Stimulated activated memory B cell treated with anti-CD40 and anti-IgM and Interleukin-4, amounts not matched to agents 10 μg/mL and 1 μg/mL and 100 μg/mL, for 72 hours (primary cell): ENCODE data around the gene RND2.
A peak's percentile ranks its signal among the peaks of the same experiment; 100 is the strongest.
"Not testable (repeated sequence)": the region's sequence is repeated elsewhere in the genome, so short reads cannot be mapped to it uniquely, and the experiment has no call there.

Source experiments
- ATAC-seq: fragments of 150-1000 bp; cut with Tn5 transposase; 2 replicates; pipeline ENCODE4 v1.10.0; 2021
- H3K27ac Mint-ChIP-seq: one replicate; pipeline ENCODE4 v1.8.0; 2022; ENCODE audit warnings: mild to moderate bottlenecking, mixed read lengths
- H3K27me3 Mint-ChIP-seq: one replicate; pipeline ENCODE4 v1.8.0; 2022; ENCODE audit warnings: mixed read lengths
- H3K36me3 Mint-ChIP-seq: one replicate; pipeline ENCODE4 v1.8.0; 2022; ENCODE audit warnings: mixed read lengths
- H3K4me1 Mint-ChIP-seq: one replicate; pipeline ENCODE4 v1.8.0; 2022; ENCODE audit warnings: mixed read lengths
- H3K4me3 Mint-ChIP-seq: one replicate; pipeline ENCODE4 v1.8.0; 2022; ENCODE audit warnings: mild to moderate bottlenecking, moderate library complexity, mixed read lengths
- H3K9me3 Mint-ChIP-seq: one replicate; pipeline ENCODE4 v1.8.0; 2022; ENCODE audit warnings: mixed read lengths

The RND2 gene

DNA sequence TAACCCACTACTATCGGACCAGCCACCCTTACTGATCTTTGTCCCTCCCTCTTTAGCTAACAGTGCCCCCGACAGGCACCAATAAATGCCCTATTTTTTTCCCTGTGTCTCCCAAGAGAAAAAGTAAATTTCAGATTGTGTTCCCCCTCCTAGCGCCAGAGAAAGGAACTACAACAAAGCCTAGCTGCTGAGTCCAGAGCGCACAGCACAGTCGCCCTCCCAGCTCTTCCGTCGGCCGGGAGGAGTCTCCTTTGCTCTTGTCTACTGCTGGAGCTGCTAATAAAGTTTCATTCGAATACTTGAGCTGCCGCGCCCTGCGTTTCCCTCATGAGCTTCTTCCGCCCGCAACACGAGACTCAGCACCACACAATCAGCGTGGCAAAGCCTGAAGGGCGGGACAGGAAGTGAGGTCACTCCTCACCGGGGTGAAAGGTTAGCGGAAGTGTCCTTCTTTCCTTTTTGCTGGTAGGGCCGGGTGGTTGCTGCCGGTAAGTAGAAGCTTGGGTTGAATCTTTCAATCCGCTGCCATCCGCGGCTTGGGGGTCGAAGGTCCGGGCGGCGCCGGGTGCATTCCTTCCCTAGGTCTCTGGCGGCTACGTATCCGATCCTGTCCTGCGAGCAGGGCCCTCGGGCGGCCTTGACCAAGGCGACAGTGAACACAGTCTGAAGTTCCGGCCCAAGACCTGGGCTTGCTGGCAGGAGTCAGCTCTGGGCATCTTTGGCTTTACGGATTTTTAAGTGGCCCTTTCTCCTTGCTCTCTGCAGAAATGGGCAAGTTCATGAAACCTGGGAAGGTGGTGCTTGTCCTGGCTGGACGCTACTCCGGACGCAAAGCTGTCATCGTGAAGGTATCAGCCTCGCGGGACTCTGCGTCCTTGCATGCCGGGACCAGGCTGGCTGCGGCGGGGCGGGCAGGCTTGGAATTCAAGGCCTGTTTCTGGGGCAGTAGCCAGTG is 26.8 kb upstream of the RND2 start, which contains the start of gene RPL27:
TSS of gene RPL27 (plus strand) at position 436 of the 955 bp plus-strand sequence. CDS start at position 768, 332 bp downstream.
- Mint-ChIP-seq H3K27ac (peak within 1 kb of the TSS; percentile 94), H3K9me3 (no peaks in the 10 kb centered on the region), H3K27me3 (no peaks in the 10 kb centered on the region), H3K4me1 (peaks cover 34% of the 10 kb centered on the region), H3K36me3 (peaks cover 43% of the 10 kb centered on the region), H3K4me3 (peak within 1 kb of the TSS; percentile 87)
- ATAC-seq = peak; percentile 99

DNA sequence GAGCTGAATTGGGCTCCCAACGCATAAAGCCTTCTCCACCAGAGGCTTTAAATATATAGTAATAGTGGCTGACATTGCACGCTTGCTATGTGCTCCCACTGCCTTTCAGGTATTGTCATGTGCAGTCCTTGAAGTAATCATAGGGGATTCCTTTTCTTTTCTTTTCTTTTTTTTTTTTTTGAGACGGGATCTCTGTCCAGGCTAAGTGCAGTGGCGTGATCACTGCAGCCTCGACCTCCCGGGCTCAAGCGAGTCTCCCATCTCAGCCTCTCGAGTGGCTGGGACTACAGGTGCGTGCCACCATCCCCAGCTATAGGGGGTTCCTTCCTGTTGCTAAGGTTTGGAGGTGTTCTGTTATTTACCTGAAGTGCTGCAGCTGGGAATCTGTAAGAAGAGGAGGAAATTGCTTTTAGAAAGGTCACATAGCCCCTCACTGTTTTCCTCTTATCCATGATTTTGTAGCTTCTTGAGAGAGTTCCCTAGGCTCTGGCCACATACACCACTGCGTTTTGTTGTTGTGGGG is 26.0 kb upstream of the RND2 start:
- H3K9me3 Mint-ChIP-seq = no peaks in the 10 kb centered on the region
- peak overlapping the region; percentile 94 for H3K27ac Mint-ChIP-seq
- H3K27me3 Mint-ChIP-seq = no peaks in the 10 kb centered on the region
- H3K4me1 Mint-ChIP-seq = peaks cover 34% of the 10 kb centered on the region
- no peak for ATAC-seq
- H3K36me3 Mint-ChIP-seq = peaks cover 48% of the 10 kb centered on the region
- peak overlapping the region; percentile 87 for H3K4me3 Mint-ChIP-seq

DNA sequence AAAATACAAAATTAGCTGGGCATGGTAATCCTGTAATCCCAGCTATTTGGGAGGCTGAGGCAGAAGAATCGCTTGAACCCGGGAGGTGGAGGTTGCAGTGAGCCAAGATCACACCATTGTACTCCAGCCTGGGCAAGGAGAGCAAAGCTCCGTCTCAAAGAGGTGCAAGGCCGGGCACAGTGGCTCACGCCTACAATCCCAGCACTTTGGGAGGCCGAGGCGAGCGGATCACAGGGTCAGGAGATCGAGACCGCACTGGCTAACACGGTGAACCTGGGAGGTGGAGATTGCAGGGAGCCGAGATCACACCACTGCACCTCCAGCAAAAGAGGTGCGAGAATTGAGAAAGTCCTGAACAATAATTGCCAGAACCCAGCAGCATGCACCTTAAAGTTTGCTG is 24.1 kb upstream of the RND2 start:
- Mint-ChIP-seq H3K36me3 (peaks cover 42% of the 10 kb centered on the region), H3K4me1 (peaks cover 22% of the 10 kb centered on the region)
- ATAC-seq, H3K27ac Mint-ChIP-seq, H3K27me3 Mint-ChIP-seq, H3K9me3 Mint-ChIP-seq, H3K4me3 Mint-ChIP-seq: not testable (repeated sequence)

DNA sequence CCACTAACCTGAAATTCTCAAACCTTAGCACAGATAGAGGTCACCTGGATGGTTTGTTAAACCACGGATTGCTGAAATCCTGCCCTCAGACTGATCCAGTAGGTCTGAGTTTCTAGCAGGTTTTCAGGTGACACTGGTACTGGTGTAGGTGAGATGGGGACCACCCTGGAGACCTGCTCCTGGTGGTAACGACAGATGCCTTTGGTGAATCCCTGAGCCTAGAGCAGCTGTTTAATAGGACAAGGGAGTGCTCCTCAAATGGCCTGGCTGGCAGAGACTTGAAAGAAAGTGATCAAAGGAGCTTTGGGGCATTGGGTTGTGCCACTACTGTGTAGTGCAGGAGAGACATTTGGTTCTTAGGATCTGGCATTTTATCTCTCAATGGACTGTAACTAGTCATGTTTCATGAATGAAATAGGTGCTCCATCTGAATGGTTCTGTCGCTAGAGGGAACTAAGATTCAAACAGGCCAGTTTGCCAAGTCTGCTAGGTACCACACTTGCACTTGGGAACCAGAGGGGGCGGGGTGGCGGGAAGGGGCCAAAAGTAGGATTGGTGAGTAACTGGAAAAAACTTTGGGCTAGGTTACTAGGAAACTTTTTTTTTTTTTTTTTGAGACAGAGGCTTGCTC is 21.4 kb upstream of the RND2 start:
- Mint-ChIP-seq H3K27me3 (no peaks in the 10 kb centered on the region), H3K4me3 (no peak overlapping the region), H3K9me3 (no peaks in the 10 kb centered on the region), H3K27ac (no peak overlapping the region), H3K36me3 (peaks cover 45% of the 10 kb centered on the region), H3K4me1 (peaks cover 23% of the 10 kb centered on the region)
- no peak for ATAC-seq

DNA sequence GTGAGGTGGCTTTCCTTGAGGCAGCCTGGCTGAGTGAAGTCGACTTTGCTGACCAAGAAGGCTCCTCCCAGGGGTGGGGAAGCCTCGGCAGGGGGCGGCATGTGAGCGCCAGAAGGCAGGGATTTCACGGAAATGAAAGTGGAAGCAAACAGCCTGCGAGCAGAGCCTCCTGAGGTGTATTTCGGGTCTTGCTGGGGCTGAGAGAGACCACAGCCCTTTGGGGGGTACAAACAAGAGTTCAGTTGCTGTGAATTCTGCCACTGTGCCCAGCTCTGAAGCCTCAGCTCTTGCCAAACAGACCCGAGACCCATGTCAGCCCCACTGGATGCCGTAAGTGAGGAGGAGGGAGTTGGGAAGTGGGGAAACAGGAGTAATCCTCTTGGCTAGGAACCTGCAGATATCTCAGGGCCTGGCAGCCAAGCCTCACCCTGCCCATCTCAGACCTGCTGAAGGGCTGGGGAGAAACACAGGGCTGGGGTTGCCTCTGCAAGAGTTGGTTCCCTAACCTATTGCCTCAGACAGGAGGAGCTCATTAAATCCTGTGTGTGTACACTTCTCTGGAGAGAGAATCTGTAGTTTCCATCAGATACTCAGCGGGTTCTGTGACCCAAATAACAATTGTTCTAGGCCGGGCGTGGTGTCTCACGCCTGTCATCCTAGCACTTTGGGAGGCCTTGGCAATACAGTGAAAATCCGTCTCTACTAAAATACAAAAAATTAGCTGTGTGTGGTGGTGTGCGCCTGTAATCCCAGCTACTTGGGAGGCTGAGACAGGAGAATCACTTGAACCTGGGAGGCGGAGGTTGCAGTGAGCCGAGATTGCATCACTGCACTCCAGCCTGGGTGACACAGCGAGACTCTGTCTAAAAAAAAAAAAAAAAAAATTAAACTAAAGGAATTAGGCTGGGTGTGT is 18.1 kb upstream of the RND2 start, which contains the start of gene IFI35:
TSS of gene IFI35 (plus strand) at position 146 of the 913 bp plus-strand sequence. CDS start at position 310, 164 bp downstream.
- peaks cover 22% of the 10 kb centered on the region for H3K36me3 Mint-ChIP-seq
- peak within 1 kb of the TSS; percentile 98 for H3K27ac Mint-ChIP-seq
- peak within 1 kb of the TSS; percentile 100 for H3K4me3 Mint-ChIP-seq
- peak; percentile 98 for ATAC-seq
- peaks cover 19% of the 10 kb centered on the region for H3K4me1 Mint-ChIP-seq
- H3K27me3 Mint-ChIP-seq = no peaks in the 10 kb centered on the region
- H3K9me3 Mint-ChIP-seq = no peaks in the 10 kb centered on the region

DNA sequence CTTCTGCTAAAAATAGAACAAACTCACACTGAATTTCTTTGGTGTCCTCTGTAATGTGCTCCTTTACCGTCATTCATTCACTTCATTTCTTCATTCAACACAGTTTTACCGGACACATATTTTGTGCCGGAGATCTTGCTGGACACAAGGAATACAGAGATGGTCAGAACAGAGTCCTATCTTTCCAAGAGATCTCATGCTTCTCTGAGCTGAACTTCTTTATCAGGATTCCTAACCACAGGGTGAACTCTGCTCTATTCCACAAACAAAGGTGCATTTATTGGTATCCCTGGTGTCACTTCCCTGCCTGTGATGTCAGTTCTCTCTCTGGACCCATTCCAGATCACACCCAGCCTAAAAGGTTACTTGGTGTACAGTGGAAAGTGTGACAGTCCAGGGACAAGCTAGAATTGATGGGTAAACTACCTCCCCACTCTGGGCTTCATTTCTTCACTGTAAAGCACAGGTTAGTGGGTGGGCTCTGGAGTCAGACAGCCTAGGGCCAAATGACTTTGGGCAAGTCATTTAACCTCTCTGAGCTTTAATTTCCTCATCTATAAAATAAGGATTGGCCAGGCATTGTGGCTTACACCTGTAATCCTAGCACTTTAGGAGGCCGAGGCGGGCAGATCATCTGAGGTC is 14.2 kb upstream of the RND2 start:
- H3K9me3 Mint-ChIP-seq = no peaks in the 10 kb centered on the region
- no peak overlapping the region for H3K4me3 Mint-ChIP-seq
- H3K36me3 Mint-ChIP-seq = peaks cover 35% of the 10 kb centered on the region
- no peak for ATAC-seq
- H3K27ac Mint-ChIP-seq = no peak overlapping the region
- H3K27me3 Mint-ChIP-seq = no peaks in the 10 kb centered on the region
- H3K4me1 Mint-ChIP-seq = peaks cover 19% of the 10 kb centered on the region

DNA sequence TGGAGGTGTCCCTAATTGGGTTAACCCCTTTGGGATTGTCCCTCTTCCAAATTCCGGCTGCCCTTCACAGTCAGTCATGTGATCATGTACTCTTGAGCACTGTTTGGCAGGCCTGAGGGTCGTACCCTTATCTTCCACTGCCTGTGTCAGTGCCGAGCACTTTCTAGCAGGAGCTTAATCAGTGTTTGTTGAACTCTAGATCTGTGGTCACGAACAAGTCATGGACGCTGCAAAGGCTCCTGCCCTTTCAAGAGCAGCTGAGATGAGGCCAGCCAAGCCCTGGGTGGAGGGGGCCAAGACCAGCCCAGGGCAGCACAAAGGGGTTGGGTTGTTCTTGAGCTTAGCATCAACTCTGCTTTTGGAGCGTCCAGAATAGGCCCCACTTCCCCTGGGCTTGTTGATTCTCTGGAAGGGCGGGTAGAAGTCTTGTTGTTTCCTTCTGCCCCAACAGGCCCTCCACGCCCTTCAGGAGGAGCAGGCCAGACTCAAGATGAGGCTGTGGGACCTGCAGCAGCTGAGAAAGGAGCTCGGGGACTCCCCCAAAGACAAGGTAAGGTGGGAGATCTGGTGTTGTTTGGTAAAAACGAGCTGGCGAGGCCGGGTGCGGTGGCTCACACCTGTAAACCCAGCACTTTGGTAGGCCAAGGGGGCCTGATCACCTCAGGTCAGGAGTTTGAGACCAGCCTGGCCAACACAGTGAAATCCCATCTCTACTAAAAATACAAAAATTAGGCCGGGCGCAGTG is 13.1 kb upstream of the RND2 start:
- Mint-ChIP-seq H3K4me1 (peaks cover 11% of the 10 kb centered on the region), H3K36me3 (peaks cover 30% of the 10 kb centered on the region), H3K9me3 (no peaks in the 10 kb centered on the region), H3K27me3 (no peaks in the 10 kb centered on the region), H3K4me3 (no peak overlapping the region), H3K27ac (no peak overlapping the region)
- no peak for ATAC-seq

DNA sequence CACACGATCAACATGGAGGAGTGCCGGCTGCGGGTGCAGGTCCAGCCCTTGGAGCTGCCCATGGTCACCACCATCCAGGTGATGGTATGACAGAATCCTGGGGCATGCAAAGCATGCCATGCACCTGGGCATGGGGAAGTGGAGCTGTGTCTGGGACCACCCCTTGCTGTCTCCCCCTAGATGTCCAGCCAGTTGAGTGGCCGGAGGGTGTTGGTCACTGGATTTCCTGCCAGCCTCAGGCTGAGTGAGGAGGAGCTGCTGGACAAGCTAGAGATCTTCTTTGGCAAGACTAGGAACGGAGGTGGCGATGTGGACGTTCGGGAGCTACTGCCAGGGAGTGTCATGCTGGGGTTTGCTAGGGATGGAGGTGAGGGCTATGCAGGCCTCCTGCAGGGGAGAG is 11.7 kb upstream of the RND2 start:
- peaks cover 30% of the 10 kb centered on the region for H3K36me3 Mint-ChIP-seq
- no peak for ATAC-seq
- H3K4me3 Mint-ChIP-seq = no peak overlapping the region
- no peaks in the 10 kb centered on the region for H3K27me3 Mint-ChIP-seq
- H3K4me1 Mint-ChIP-seq = peaks cover 10% of the 10 kb centered on the region
- H3K27ac Mint-ChIP-seq = peak overlapping the region; percentile 48
- no peaks in the 10 kb centered on the region for H3K9me3 Mint-ChIP-seq

DNA sequence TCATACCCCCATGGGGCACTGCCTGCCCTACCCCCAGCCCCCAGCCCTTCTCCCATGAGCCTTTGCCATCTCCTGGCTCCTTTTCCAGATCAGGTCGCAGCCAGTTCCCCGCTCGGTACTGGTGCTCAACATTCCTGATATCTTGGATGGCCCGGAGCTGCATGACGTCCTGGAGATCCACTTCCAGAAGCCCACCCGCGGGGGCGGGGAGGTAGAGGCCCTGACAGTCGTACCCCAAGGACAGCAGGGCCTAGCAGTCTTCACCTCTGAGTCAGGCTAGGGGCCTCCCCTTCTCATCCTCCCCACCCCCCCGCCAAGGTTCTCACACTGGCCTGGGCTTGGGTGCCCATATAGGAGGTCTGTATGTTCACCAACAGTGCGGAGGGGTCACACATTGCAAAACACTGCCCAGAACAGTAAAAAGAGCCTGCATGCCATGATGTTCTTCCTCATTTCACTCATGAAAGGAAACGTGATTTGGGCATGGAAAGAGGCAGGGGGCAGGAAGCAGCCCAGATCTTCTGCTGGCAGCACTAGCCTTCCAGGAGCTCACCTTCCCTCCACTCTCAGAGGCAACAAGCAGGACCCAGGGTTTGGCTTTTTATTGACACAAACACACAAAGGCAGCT is 10.9 kb upstream of the RND2 start:
- Mint-ChIP-seq H3K4me1 (peaks cover 10% of the 10 kb centered on the region), H3K27ac (no peak overlapping the region), H3K27me3 (no peaks in the 10 kb centered on the region), H3K36me3 (peaks cover 30% of the 10 kb centered on the region), H3K9me3 (no peaks in the 10 kb centered on the region), H3K4me3 (no peak overlapping the region)
- ATAC-seq = peak; percentile 20

DNA sequence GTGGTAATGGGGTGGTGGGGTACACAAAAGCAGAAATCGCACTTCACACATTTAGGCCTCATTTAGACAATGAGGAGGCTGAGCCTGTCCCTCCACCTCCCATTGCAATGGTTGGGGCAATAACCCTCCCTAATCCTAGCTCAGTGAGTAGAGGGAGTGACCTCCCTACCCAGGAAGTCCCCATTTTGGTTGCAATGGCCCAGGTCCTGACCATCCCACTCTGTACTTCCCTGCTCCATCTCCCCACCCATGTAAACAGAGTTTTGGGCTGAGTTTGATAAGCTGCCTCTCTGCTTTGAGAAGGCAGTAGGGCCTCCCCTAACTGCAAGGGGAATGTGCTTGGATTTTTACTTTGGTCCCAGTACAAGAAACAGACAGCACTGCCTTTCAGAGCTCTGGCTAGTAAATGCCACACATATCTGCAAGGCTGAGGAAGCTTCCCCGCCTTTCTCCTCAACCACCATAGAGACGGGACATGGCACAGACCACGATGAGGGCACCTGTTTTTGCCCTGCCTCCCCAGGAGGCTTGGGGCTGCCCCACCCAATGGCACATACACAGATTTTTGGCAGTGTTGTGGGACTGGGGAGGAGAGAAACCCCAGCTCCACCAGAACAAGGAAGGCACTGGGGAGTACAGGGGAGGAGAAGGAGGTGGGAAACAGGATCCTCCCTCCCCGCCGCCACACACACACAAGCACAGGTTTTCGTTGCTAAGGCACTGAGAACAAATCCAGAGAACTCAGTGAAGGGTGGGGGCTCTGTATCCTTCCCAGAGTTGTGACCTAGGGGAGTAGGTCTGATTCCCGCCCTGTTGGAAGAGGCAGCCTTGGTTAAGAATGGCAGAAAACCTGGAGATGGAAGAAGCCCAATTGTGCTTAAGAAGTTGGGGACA is 10.1 kb upstream of the RND2 start:
- ATAC-seq = no peak
- H3K36me3 Mint-ChIP-seq = peaks cover 30% of the 10 kb centered on the region
- peaks cover 16% of the 10 kb centered on the region for H3K4me1 Mint-ChIP-seq
- H3K9me3 Mint-ChIP-seq = no peaks in the 10 kb centered on the region
- H3K4me3 Mint-ChIP-seq = no peak overlapping the region
- peak overlapping the region; percentile 44 for H3K27ac Mint-ChIP-seq
- no peaks in the 10 kb centered on the region for H3K27me3 Mint-ChIP-seq

DNA sequence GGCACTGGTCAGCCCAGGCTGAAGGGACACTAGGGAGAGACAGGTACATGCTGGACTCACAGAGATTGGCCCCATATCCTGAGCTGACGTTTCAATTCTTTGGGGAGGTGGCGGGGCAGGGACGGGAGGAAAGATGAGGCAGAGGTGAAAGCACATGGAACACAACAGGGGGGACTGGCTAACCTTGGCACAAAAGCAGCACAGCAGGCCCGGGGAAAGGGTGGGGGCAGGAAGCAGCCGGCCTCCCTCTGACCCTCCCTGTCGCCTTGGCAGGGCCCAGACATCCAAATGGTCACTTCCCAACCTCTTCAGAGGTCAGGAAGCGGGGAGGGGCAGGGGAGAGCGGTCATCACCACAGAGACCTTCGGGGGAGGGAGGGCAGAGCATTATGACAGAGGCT is 9.5 kb upstream of the RND2 start:
- H3K4me3 Mint-ChIP-seq = no peak overlapping the region
- peak overlapping the region; percentile 44 for H3K27ac Mint-ChIP-seq
- no peaks in the 10 kb centered on the region for H3K9me3 Mint-ChIP-seq
- H3K36me3 Mint-ChIP-seq = peaks cover 30% of the 10 kb centered on the region
- no peaks in the 10 kb centered on the region for H3K27me3 Mint-ChIP-seq
- H3K4me1 Mint-ChIP-seq = peaks cover 11% of the 10 kb centered on the region
- no peak for ATAC-seq

DNA sequence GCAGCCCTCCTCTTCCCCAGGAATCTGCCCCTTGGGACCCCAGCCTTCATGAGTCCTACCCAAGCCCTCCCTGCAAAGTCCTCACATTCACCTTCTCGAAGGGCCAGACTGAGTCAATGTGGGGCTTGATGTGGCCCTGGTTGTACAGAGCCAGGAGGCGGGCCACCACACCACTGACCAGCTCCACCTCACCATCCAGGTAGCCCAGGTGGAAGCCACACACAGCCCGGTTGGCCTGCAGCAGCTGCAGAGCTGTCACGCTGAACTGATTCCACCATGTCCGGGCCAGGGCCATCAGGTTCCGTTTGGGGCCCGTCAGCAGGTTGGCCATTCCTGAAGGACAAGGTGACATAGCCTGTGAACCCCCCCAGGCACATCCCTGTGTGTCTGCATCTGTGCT is 8.8 kb upstream of the RND2 start:
- Mint-ChIP-seq H3K4me1 (peaks cover 13% of the 10 kb centered on the region), H3K27me3 (no peaks in the 10 kb centered on the region), H3K36me3 (peaks cover 30% of the 10 kb centered on the region), H3K9me3 (no peaks in the 10 kb centered on the region), H3K27ac (no peak overlapping the region), H3K4me3 (no peak overlapping the region)
- no peak for ATAC-seq
